Right hindlimb (tissue), 1 donor: ENCODE data around the gene AJM1.
A peak's percentile ranks its signal among the peaks of the same experiment; 100 is the strongest.
"Not testable (repeated sequence)": the region's sequence is repeated elsewhere in the genome, so short reads cannot be mapped to it uniquely, and the experiment has no call there.

Experiments used
- DNase-seq: peaks from one replicate; pipeline ENCODE4 v3.0.0-alpha.2; 2018

Gene AJM1

GRCh38 chr9:136842380-136842948 lies at the start of gene AJM1:
Gene AJM1, plus strand, starts transcription at chr9:136842478. Its CDS starts 1,937 bp downstream, at chr9:136844415.
- DNase-seq, result peak; percentile 88

- no peak for DNase-seq
Observed at GRCh38 chr9:136793086-136793946, 49.0 kb upstream of the AJM1 start.

GRCh38 chr9:136794281-136794999 lies 47.8 kb upstream of the AJM1 start:
- no peak for DNase-seq

GRCh38 chr9:136795000-136795348 lies 47.3 kb upstream of the AJM1 start:
- DNase-seq, result no peak

GRCh38 chr9:136796238-136796774 lies 46.0 kb upstream of the AJM1 start, which contains the start of gene CCDC183:
Gene CCDC183, plus strand, starts transcription at chr9:136796338. Its CDS starts 60 bp downstream, at chr9:136796398.
- no peak for DNase-seq

- peak; percentile 22 for DNase-seq
Observed at GRCh38 chr9:136796775-136797347, 45.4 kb upstream of the AJM1 start.

GRCh38 chr9:136798708-136799078 lies 43.6 kb upstream of the AJM1 start:
- no peak for DNase-seq

GRCh38 chr9:136799079-136799853 lies 43.0 kb upstream of the AJM1 start:
- peak; percentile 24 for DNase-seq

- DNase-seq, result peak; percentile 59
Observed at GRCh38 chr9:136799854-136800657, 42.2 kb upstream of the AJM1 start.

GRCh38 chr9:136802321-136802720 lies 40.0 kb upstream of the AJM1 start:
- DNase-seq, result no peak

GRCh38 chr9:136803009-136803550 lies 39.2 kb upstream of the AJM1 start:
- not testable (repeated sequence) for DNase-seq

GRCh38 chr9:136803551-136804508 lies 38.4 kb upstream of the AJM1 start:
- DNase-seq, result no peak

- DNase-seq, result peak; percentile 35
Observed at GRCh38 chr9:136804509-136805206, 37.6 kb upstream of the AJM1 start.

GRCh38 chr9:136805207-136805740 lies 37.0 kb upstream of the AJM1 start:
- no peak for DNase-seq

- no peak for DNase-seq
Observed at GRCh38 chr9:136806067-136806466, 36.2 kb upstream of the AJM1 start.

GRCh38 chr9:136806631-136807201 lies 35.6 kb upstream of the AJM1 start:
- DNase-seq, result no peak

GRCh38 chr9:136807281-136808074 lies 34.8 kb upstream of the AJM1 start, which contains the start of gene RABL6:
Gene RABL6, plus strand, starts transcription at chr9:136807948. Its CDS starts 249 bp downstream, at chr9:136808197.
- peak; percentile 85 for DNase-seq
